ENCODE results near the gene TP53.

- TF ChIP-seq EZH2 (IDR thresholded peaks at IDR 0.05; ENCODE audit: low read length) (no peak), CTCF (optimal IDR thresholded peaks at IDR 0.05 in 1 of 3, IDR thresholded peaks at IDR 0.05 in 1 of 3, conservative IDR thresholded peaks at IDR 0.05 in 1 of 3; ENCODE audit: extremely low read depth in 1 of 3, insufficient read depth in 2 of 3, low read length in 3 of 3) (peak; percentile 42 to 52 (median 47))
Measured at GRCh38 chr17:7673239-7673638, 14.1 kb downstream of the TP53 start.
